GM06990 (cell line): ENCODE data around the gene TH.
"Not testable (repeated sequence)": the region's sequence is repeated elsewhere in the genome, so short reads cannot be mapped to it uniquely, and the experiment has no call there.

ENCODE experiments used
- DNase-seq: peaks from one replicate; pipeline ENCODE4 v3.0.0-alpha.2; 2011; ENCODE audit not compliant: insufficient read length; ENCODE audit errors: extremely low read depth
- H3K27me3 ChIP-seq: replicated peaks from 2 replicates; pipeline ENCODE4 v1.6.0; 2011; ENCODE audit warnings: low read length; ENCODE audit not compliant: control insufficient read depth, insufficient read depth
- H3K36me3 ChIP-seq: 2 replicates; pipeline ENCODE4 v1.5.1; 2011; ENCODE audit warnings: low read length; ENCODE audit not compliant: control insufficient read depth, insufficient read depth
- H3K4me3 ChIP-seq: replicated peaks from 2 replicates; pipeline ENCODE4 v1.5.1; 2011; ENCODE audit warnings: low read depth, mild to moderate bottlenecking, control low read depth, low read length
- TF ChIP-seq, protein P1 (sequence below): IDR thresholded peaks from 2 replicates; pipeline ENCODE4 v1.5.1; 2011; ENCODE audit warnings: low read length, control low read depth, mild to moderate bottlenecking, inconsistent platforms; ENCODE audit not compliant: insufficient read depth, poor library complexity, severe bottlenecking

Gene TH

DNA sequence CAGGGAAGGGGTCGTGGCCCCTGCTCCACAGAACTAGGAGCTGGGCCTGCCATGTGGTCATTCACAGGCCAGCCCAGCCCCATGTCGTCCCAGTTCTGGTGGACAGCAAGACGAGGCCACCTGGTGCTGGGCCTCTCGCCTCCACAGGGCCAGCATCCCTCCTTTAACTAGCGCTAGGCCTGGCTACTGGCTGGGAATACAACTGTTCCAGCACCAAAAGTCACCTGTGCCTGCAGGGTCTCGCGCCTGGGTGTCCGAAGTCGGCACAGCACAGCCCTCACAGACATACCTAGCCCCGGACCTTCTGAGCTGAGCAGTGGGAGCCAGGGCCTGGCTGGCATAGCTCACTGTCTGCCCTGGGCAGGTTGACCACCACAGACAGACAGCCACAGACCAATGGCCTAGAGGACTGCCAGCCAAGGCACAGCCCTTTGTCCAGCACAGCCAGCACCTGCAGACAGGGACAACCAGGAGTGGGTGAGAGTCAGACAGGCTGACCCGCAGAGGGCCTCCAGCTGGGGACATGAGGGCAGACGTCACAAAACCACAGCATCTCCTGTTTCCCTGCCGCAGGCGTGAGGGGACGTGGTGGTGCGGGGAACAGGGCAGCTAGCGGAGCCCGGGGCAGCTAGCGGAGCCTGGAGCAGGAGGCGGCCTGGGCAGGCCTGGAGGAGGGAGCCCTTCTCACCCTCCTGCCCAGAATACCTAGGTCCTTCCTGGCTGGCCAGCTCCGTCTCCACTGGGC lies 27.2 kb upstream of the TH start:
- no peaks in the 10 kb centered on the region for H3K36me3 ChIP-seq
- DNase-seq, result no peak
- TF ChIP-seq, protein P1, sequence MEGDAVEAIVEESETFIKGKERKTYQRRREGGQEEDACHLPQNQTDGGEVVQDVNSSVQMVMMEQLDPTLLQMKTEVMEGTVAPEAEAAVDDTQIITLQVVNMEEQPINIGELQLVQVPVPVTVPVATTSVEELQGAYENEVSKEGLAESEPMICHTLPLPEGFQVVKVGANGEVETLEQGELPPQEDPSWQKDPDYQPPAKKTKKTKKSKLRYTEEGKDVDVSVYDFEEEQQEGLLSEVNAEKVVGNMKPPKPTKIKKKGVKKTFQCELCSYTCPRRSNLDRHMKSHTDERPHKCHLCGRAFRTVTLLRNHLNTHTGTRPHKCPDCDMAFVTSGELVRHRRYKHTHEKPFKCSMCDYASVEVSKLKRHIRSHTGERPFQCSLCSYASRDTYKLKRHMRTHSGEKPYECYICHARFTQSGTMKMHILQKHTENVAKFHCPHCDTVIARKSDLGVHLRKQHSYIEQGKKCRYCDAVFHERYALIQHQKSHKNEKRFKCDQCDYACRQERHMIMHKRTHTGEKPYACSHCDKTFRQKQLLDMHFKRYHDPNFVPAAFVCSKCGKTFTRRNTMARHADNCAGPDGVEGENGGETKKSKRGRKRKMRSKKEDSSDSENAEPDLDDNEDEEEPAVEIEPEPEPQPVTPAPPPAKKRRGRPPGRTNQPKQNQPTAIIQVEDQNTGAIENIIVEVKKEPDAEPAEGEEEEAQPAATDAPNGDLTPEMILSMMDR, result no peak
- no peak overlapping the region for H3K4me3 ChIP-seq
- H3K27me3 ChIP-seq, result no peaks in the 10 kb centered on the region; the same call in 1 of the 2 replicates

DNA sequence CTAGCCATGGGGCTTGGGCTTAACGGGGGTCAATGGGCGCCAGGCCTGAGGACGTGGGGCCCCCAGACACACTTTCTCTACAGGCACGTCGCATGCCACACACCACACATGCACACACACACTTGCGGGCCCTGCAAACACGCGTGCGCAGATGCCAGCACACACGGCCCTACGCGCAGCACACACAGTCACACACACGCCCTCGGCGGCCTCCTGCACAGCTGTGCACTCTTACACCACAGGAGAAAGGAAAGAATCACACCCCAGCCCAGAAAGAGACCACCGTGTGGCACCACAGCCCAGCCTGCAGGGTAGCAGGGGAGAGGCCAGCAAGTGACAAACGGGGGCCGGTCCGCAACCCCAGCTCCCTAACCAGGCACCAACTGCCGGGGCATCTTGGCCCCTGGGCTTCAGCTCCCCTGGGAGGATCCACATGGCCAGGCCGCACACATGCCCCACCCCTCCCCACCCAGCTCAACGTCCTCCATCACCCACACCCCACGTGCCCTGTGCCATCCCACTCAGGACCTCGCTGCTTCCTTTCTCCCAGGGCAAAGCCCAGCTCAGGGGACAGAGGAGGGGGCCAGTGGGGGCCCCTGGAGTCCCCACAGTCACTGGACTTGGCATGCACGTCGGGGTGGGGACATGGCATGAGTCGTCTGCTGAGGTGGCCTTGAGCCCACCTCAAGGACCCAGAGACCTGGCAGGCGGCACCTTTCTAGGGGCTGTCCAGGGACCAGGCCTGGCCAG lies 26.3 kb upstream of the TH start:
- TF ChIP-seq, protein P1, result no peak
- H3K4me3 ChIP-seq, result no peak overlapping the region
- DNase-seq, result no peak
- H3K36me3 ChIP-seq, result no peaks in the 10 kb centered on the region
- H3K27me3 ChIP-seq, result no peaks in the 10 kb centered on the region; the same call in 1 of the 2 replicates

DNA sequence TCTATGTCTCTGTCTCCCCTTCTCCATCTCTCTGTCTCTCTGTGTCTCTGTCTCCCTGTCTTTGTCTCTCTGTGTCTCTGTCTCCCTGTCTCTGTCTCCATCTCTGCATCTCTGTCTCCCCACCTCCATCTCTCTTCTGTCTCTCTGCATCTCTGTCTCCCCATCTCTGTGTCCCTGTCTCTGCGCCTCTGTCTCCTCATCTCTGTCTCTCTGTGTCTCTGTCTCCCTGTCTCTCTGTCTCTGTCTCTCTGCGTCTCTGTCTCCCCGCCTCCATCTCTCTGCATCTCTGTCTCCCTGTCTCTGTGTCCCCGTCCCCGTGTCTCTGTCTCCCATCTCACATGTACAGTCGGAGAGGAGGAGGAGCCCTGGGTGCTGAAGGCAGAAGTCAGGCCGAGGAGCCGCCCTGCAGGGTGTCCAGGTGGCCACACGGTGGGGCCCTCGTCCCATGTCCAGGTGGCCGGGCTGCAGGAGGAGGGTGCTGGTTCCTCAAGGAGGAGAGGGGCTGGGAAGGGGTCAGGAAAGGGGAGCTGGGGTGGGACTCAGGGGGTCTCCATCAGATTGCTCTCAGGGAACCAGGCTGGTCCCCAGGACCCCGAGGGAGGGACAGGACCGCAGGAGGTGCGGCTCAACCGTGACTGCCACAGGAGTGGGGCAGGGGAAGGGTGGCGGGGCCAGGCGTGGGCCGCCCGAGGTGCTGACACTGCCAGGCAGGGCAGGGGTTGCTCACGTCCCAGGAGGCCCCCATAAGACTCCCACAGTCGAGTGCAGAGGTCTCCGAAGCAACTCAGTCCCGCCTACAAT lies 25.6 kb upstream of the TH start:
- Histone ChIP-seq H3K36me3 (no peaks in the 10 kb centered on the region), H3K27me3 (no peaks in the 10 kb centered on the region; the same call in 1 of the 2 replicates), H3K4me3 (no peak overlapping the region)
- TF ChIP-seq, protein P1, result peak; percentile 85
- DNase-seq, result peak; percentile 34

DNA sequence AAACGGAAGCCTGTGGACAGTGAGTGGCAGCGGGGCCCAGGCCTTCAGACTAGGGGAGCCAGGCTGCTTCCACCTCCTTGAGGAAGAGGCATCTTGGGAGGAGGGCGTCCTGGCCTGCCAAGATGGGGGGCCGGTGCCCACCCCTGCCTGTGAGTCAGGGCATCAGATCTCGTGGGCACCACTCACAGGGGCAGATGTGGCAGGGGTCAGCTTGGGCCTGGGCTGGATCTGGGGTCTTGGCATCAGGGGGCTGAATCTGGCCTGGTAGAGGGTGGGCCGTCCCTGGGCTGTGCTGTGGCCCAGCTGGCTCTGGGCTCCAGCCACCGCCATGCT lies 24.1 kb upstream of the TH start:
- TF ChIP-seq, protein P1, result no peak
- Histone ChIP-seq H3K4me3 (no peak overlapping the region), H3K36me3 (no peaks in the 10 kb centered on the region), H3K27me3 (no peaks in the 10 kb centered on the region; the same call in 1 of the 2 replicates)
- DNase-seq, result no peak

DNA sequence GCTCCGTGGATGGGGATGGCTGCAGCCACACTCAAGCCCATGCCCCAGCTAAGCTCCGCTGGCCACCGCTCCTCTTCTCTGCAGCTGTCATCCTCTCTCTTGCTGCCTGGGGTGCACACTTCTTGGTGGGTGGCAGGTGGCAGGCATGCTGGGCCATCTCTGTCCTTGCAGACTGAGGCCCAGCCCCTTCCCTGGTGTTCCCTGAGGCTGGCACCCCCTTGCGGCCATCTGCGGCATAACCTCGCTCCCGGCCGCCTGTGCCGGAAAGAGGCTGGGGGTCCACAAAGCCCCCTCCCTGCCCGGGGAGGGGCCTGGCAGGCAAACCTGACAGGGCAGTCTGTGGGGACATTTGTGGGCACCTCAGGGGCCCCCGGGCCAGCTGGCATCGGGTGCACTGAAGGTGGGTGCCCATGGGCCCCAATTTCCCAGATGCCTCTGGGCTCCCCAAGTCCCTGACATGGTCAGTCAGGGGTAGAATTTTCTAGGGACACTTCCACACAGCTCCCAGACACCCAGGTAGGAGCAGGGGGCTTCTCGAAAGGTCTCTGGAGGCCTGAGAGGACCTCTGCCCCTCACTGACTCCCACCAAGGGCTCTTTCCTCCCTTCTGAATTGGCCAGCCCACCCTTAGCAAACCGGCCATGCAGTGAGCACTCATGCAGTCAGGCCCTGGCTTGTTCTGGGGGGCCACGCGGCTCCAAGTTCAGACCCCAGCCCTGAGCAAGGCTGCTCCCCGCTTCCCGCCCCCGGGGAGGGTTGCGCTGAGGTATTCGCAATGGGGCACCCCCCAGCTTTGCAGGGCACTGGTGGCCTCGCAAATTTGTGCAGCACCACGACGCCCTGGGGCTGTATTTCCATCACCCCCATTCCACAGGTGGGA lies 23.5 kb upstream of the TH start:
- Histone ChIP-seq H3K36me3 (no peaks in the 10 kb centered on the region), H3K27me3 (no peaks in the 10 kb centered on the region; the same call in 1 of the 2 replicates), H3K4me3 (no peak overlapping the region)
- TF ChIP-seq, protein P1, result peak; percentile 96
- DNase-seq, result no peak

DNA sequence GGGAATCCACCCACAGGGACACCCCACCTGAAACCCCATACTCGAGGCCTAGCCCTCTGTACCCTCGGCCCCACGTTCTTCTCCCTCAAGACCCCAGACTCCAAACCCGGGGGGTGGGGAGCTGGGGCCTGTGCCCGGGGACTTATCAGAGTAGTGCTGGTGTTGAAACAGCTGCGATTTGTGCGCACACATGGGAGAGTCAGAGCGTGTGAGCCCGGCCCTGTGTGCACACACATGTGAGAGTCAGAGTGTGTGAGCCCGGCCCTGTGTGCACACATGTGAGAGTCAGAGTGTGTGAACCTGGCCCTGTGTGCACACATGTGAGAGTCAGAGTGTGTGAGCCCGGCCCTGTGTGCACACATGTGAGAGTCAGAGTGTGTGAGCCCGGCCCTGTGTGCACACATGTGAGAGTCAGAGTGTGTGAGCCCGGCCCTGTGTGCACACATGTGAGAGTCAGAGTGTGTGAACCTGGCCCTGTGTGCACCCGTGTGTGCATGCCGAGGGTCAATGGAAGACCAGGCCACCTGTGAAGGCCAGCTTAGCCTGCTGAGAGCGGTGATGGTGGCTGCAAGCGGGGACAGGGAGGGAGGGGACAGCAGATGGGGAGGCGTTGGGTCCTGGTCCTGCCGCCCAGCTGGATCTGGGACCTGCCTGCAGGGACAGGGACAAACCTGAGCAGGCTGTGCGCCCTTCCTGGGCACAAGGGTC lies 22.4 kb upstream of the TH start:
- H3K27me3 ChIP-seq, H3K4me3 ChIP-seq, H3K36me3 ChIP-seq, DNase-seq: not testable (repeated sequence)
